Esophagus mucosa (tissue), 1 donor: Measurements from ENCODE around the gene SPTBN2. TPM values are rescaled to one million over a fixed set of nuclear protein-coding genes. Genes with fewer than 3 reads are reported as not detected.
"Not testable (repeated sequence)": the region's sequence is repeated elsewhere in the genome, so short reads cannot be mapped to it uniquely, and the experiment has no call there.

Experiments used
- ATAC-seq: fragments of 200-7000 bp; cut with Tn5 transposase; one replicate; pipeline ENCODE4 v1.9.1; 2020
- total RNA-seq: library from RNA; stranded (reverse); gene quantifications from one replicate; pipeline ENCODE4 v1.2.4, GENCODE V29; 2023
- donor health status: DM: yes; HTN: yes; CAD: no.

SPTBN2 gene
- total RNA-seq, 1 donor from 2014 or later: 138 TPM

DNA sequence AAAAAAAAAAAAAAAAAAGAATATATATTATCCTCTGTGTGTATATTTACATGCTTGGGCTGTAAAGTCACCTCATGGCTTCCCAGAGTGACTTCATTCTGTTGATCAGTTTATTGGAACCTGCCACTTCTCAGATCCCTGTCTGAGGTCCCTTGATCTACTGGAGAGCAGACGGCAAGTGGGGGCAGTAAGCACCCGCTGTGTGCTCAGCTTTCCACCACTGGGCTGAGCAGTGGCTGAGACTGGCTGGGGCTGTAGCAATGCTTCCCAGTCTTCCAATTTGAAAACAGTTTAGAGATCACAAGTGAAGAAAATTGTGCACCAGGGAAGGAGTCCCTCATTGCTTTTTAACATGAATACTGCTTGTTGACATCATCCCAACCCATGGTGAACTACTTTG is 44.4 kb downstream of the SPTBN2 start:
- ATAC-seq: no peak

DNA sequence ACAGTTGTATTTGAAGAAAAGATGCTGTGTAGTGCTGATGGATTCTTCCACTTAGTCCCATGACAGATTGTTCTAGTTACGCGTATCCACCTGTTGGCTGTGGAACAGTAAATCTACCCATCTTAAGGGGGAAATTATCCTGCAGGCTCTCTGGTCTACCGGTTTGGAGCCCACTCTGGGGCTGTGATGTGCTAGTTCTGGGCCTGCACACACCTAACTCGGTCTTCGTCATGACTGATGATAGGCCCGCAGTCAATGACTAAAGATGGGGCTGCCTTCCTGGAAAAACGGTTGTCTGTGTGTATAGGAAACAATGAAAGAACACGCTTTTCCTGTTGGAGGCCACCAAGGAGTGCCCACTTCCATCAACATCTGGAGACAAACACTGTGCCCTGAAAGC is 45.1 kb downstream of the SPTBN2 start:
- ATAC-seq: no peak

DNA sequence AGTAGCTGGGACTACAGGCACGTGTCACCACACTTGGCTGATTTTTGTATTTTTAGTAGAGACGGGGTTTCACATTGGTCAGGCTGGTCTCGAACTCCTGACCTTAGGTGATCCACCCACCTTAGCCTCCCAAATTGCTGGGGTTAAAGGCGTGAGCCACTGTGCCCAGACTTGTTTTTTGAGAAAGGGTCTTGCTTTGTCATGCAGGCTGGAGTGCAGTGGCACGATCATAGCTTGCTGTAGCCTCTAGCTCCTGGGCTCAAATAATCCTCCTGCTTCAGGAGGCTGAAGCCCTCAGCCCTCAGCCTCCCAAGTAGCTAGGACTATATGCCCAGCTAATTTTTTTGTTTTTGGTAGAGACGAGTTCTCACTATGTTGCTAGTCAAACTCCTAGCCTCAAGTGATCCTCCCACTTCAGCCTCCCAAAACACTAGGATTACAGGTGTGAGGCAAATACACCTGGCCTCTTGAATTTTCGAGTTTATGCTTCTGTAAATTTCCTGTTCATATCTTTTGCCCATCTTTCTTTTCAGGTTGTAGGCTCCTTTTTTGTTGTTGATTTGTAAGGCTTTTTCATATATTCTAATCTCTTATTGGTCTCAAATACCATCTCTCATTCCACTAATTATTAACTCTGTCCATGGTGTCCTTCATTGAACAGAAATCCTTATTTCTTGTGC is 47.9 kb downstream of the SPTBN2 start:
- no peak for ATAC-seq

DNA sequence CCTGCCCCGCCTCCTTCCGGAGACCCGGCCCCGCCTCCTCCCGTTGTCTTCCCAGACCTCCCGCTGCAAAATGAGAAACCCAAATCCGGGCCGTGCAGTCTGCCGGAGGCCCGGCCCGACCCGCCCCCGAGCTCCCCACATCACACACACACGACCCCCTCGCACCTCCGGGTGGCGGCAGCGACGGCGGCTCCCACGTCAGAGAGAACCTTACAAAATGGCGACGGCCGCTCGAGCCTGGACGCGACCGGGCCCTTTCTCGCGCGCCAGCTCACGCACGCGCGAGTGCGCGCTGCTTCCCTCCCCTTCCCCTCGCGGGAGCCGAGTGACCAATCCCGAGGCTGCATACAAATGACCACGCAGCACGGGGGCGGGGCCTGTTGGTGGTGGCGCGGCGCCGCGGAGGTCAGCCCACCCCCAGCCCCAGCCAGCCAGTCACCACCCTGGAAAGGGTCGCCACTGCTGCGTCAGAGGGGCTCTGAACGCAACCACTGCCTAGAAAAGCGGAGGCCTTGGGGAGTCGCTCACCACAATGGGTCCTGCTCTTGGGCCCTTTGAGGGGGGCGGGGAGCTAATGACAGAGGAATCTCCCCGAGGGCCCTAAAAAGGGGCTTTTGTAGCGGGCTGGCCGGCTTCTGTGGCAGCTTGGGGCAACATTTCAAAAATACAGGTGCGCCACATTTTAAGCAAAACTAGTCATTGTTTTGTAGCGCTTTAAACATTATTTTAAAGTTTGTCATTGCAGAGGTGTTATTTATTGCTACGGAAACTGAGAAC is 51.2 kb downstream of the SPTBN2 start, which contains the start of gene RBM4B:
TSS of gene RBM4B (minus strand) at position 289 of the 777 bp plus-strand sequence. CDS start 808 bp downstream, outside the sequence.
- peak; percentile 94 for ATAC-seq

DNA sequence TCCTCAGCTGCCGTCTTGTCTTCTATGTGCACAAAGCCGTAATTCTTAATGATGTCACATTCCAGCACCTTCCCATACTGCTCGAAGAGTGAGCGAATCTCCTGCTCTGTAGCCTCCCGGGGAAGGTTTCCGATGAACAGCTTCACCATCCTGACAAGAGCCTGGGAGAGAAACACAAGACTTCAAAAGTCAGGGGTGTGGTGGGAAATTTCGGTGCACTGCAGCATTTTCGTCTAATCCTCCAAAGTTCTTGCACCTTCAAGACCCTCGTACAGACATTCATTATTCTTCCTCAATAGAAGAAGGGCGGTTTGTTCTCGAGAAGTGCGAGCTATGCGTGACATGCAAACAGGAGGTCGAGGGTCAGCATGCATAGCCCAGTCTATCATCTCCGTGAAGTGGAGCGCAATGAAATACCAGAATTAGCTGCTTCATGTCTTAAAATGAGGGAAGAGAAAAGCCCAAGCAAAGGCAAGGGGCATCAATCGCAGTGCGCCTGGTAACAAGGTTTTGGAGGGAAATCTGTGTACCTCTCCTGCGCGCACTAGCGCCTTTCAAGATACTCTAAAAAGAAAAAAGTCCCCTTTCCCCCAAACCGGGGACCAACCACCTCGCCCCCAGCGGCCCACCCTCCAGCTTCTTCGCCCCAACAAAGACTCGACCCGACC is 52.0 kb downstream of the SPTBN2 start:
- no peak for ATAC-seq

DNA sequence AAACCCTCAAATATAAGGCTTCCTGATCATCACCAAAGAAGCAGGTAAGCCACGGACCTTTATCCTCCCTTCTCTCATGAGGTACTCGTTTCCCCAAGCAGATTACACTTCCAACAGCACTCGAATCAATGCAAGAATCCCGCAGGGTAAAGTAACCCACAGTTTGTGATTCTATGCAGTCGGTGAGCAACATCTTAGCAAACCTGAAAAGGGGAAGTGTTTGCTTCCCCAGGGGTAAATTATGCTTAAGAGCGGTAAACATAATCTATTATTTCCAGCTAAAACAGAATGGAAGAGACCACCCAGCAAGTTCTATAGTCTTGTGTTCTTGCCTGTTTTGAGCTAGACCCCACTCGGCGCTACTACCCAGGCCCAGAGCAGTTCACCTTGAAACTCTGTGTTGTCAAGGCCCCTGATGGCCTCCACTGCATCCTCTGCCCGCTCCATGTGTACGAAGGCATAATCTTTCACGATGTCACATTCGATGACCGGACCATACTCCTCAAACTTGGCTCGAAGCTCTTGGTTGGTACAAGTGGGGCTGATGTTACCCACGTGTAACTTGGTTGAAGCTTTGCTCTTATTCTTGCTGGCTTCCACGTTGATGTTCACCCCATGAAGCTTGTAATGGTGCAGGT is 52.6 kb downstream of the SPTBN2 start:
- no peak for ATAC-seq

DNA sequence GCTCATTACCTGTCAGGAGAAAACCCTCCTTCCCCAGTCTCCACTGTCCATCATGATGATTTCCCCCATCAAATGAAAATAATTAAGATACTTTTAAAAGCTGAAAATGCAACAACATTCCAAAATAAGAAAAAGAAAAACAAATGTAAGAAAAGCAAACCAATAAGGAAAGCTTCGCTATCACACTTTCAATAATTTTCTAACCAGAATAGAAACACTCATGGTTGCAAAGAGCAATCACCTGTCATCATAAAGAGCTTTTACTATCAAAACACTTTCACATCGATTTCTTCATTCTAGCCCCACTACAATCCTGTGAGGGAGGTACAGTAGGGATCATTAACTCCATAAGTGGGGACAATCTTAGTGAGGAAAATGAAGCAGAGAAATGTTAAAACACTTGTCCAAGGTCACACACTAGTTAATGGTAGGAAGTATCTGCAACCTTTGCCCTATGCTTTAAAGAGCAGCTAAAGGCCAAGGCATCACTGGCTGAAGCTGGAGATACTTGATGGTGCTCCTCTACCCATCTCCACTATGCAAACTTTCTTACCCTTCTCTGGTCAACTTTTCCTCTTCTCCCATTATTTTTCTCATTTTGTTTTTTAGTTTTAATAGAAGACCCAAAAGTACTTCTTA is 53.9 kb downstream of the SPTBN2 start:
- no peak for ATAC-seq

DNA sequence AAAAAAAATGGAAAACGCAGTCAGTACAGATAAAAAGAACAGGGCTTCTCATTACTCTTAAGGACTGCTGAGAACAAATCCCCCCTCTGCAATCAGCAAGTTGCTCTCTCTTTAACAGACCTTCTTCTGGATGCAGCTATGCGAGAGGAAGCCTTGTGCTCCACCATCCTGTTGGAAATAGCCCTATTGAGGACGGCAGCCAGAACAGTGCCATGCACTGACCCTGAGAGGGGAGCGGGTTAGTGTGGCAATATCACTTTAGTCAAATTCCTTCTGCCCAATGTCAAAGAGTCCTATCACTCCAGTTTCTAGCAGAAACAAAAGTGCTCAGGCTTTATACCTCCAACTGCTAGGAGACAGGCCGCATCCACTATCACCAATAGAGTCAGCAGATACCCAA is 58.2 kb downstream of the SPTBN2 start:
- ATAC-seq: no peak

DNA sequence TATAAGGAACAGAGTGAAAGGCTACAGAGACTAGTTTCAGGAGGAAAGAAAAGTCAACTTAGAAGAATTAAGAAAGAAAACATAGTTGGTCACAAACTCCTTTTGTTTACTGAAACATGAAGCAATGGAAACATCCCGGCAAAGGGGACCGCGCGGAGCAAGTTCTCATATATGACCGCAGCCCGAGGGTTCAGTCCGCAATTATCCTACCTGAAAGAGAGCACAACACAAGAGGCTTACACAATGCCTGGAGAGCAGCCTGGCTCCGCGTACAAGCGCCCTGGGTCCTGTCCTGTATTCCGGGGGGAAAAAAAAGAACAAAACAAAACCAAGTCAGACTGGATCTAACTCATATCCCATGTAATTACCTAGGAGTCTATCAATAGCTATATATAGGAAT is 63.6 kb downstream of the SPTBN2 start:
- ATAC-seq: no peak

DNA sequence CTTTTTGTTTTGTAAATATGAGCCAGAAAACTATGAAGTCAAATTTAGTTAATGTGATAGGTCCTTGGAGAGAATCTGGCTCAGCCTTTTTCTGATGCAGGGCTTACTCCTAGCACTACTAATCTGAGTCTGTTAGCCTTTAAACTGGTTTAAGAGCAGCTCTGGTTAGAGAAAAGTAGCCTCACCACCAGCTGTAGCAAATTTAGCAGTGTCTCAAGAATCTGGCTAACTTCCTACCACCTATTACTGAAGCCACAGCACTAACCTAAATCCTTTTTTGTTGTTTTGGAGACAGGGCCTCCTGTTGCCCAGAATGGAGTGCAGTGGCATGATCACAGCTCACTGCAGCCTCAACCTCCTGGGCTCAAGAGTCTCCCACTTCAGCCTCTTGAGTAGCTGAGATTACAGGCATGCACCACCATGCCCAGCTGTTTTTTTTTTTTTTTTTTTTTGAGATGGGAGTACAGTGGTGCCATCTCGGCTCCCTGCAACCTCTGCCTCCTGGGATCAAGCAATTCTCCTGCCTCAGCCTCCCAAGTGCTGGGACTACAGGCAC is 65.2 kb downstream of the SPTBN2 start:
- no peak for ATAC-seq

DNA sequence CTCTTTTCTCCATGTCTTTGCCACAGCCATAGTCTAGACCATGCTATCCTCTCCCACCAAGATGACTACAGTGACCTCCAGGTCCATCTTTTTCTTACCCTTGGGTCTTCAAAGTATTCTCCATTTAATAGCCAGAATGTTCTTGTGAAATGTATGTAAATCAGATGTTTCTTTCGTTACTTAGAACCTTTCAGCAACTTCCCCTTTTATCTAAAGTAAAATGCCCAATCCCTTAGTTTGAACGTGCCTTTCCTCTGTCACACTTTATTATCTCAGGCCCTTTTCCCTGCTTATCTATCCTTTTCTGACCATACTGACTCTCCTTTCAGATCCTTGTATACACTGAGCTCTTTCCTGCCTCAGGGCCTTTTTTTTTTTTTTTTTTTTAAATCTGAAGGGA is 69.3 kb downstream of the SPTBN2 start:
- ATAC-seq: no peak

DNA sequence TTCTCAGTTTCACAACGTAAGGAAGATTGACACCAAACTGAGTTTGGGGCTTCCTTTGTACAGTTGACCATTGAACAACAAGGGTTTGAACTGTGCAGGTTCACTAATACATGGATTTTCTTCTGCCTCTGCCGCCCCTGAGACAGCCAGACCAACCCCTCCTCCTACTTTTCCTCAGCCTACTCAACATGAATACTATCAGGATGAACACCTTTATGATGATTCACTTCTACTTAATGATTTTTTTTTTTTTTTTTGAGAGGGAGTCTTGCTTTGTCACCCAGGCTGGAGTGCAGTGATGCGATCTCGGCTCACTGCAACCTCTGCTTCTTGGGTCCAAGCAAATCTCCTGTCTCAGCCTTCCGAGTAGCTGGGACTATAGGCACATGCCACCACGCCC is 75.9 kb downstream of the SPTBN2 start:
- peak; percentile 12 for ATAC-seq

DNA sequence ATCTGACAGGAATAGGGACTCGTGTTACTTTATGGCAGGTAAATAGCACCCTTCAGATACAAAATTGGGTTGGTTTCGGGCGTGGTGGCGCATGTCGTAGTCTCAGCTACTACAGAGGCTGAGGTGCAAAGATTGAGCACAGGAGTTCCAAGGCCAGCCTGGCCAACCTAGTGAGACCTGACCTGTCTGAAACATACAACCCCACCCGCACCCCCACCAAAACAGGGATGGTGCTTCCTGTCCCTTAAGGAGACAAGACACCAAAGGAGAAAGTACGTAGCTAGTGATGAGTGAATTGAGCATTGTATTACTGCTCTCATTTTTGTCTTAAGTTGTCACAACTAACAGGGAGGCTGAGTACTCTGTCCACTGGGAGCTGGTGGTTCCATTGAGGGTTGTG is 76.4 kb downstream of the SPTBN2 start:
- peak; percentile 29 for ATAC-seq

DNA sequence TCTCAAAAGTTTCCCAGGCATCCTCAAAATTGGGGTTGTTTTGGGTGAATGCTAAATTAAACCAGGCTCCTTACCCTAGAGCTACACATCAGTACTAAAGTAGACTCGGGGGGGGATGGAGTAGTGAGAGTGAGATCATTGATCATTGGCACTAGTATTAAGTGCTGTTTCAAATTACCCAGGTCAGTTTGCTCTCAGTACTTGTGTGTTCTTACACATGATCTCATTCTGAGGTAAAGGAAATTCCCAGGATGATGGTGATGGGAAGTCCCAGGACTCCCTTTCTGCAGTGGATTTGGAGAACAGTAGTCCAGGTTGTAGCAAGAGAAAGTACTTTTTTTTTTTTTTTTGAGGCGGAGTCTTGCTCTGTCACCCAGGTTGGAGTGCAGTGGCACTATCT is 78.0 kb downstream of the SPTBN2 start:
- ATAC-seq: peak; percentile 11

DNA sequence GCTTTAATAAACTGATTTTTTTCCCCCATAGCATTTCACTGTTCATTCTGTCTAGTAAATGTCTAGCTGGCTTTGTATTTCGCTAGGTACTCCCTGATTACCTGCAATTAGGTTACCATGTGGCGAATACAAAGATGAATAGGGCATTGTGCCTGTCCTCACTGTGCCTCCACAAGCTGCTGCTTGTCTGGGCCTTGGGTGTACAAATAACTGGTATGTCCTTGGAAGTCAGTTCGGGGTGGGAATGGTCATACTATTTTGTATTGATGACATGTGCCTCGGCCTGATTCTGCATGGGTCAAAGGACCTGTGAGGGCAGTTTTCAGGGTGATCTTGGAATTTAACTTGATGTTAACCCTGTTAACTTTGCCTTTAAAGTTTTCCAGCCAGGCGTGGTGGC is 79.1 kb downstream of the SPTBN2 start:
- no peak for ATAC-seq

DNA sequence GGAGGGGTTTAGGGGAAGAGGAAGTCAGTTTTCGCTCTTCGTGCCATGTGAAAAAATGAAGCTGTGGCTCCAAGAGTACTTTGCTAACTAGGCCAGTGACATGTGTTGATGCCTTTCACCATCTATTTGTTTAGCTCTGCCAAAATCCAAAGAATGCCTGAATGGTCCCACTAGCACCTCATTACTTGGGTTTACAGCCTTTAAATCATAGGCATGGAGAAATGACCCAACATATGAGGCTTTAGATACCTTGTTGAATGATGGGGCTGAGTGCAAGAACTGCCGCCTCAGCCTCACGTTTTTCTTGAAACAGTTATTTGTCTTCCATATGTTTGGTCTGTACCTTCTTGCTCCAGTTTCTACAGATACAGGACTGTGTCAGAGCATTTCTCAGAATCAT is 82.2 kb downstream of the SPTBN2 start:
- no peak for ATAC-seq

DNA sequence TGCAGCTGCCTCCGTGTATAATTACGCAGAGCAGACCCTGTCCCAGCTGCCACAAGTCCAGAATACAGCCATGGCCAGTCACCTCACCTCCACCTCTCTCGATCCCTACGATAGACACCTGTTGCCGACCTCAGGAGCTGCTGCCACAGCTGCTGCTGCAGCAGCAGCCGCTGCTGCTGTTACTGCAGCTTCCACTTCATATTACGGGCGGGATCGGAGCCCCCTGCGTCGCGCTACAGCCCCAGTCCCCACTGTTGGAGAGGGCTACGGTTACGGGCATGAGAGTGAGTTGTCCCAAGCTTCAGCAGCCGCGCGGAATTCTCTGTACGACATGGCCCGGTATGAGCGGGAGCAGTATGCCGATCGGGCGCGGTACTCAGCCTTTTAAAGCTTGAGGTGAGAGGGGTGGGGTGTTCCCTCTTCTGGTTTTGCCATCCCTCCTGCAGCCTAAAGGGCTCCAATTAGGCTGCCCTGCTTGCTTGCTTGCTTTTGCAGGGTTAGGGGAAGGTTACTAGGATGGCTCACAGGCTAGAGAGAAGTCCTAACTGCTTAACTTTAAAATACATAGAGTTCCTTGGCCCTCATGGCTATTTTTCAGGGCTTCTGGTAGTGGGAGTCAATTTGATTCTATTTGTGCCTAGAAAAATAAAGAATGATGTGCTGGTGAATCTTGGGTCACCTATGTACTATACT is 85.1 kb downstream of the SPTBN2 start:
- ATAC-seq: no peak

DNA sequence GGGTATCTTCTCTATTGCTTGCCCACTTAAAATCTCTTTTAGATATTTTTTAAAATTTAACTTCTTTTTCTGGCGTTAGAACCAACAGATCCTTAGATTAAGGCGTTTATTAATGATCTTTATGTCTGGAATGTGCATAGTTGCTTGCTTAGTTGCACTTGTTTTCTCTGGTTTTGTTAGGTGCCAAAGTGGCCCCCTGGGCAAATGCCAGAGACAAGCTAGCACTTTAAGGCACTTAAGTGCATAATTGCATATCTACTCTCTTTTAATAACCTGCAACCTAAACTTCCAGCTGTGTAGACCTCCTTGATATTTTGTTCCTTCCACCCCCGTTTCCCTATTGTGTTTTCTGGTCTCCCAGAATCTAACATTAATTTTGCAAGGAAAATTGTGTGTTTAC is 87.2 kb downstream of the SPTBN2 start:
- no peak for ATAC-seq

DNA sequence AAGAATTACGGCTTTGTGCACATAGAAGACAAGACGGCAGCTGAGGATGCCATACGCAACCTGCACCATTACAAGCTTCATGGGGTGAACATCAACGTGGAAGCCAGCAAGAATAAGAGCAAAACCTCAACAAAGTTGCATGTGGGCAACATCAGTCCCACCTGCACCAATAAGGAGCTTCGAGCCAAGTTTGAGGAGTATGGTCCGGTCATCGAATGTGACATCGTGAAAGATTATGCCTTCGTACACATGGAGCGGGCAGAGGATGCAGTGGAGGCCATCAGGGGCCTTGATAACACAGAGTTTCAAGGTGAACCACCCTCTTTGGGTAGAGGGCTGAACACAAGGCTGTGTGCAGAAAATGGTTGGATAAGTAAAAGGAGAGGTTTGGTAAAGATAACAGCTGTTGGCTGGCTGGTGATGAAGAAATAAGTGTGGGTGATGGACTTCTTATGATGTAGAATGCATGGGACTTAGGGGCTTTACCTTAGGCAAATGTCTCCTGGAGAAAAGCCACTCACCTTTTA is 89.1 kb downstream of the SPTBN2 start:
- not testable (repeated sequence) for ATAC-seq

DNA sequence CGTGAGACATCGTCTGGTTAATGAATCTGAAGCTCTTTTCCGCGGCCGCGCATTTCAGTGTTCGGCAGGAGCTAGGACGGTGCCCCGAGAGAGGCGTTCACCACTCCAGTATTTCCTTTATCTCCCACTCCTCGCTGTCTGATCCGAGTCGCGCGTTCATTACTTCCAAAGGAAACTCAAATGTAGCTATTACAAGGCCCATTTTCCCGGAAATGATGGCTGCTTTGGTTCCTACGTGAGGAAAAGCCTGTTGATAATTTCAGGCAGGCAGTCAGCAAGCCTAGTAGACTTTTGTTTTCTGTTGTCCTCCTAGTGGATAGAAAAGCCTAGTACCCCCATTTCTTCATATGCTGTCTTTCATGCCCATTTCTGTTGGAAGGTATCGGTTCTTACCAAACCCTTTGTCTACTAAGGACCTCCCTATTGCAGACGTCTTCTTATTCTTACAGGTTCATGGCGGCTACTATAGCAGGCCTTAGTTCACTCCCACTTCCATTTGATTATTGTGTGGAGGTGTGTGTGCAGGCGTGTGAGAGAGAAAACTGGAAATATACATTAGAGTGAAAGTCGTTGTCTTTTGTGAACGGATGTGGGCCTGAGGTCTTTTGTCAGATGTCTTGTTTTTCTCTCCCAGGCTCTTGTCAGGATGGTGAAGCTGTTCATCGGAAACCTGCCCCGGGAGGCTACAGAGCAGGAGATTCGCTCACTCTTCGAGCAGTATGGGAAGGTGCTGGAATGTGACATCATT is 89.8 kb downstream of the SPTBN2 start:
- ATAC-seq: no peak
